Activated CD4-positive, alpha-beta T cell treated with anti-CD3 and anti-CD28 coated beads, Interleukin-2, Interleukin-4, amounts not matched to agents 100 ng/mL and 50 ng/mL, durations not matched to agents 16 hours and 8 hours (primary cell): ENCODE data around the gene RRAS2.
A peak's percentile ranks its signal among the peaks of the same experiment; 100 is the strongest.
"Not testable (repeated sequence)": the region's sequence is repeated elsewhere in the genome, so short reads cannot be mapped to it uniquely, and the experiment has no call there.

ENCODE experiments used
- DNase-seq: peaks from one replicate; pipeline ENCODE4 v3.0.0-alpha.2; 2020; ENCODE audit warnings: low spot score

The RRAS2 gene

GRCh38 chr11:14371249-14371648 lies 12.3 kb upstream of the RRAS2 start:
- DNase-seq, result no peak

GRCh38 chr11:14370496-14370895 lies 11.5 kb upstream of the RRAS2 start:
- DNase-seq, result no peak

- DNase-seq, result no peak
These were observed 10.6 kb upstream of the RRAS2 start for GRCh38 chr11:14369598-14369997.

- peak; percentile 22 for DNase-seq
These were observed 8.0 kb upstream of the RRAS2 start for GRCh38 chr11:14366936-14367335.

GRCh38 chr11:14364322-14364721 lies 5.3 kb upstream of the RRAS2 start:
- DNase-seq, result no peak

GRCh38 chr11:14362611-14363010 lies 3.6 kb upstream of the RRAS2 start:
- no peak for DNase-seq

- peak; percentile 26 for DNase-seq
These were observed 3.0 kb upstream of the RRAS2 start for GRCh38 chr11:14361951-14362350.

- DNase-seq, result no peak
These were observed 2.0 kb upstream of the RRAS2 start for GRCh38 chr11:14360976-14361375.

GRCh38 chr11:14359501-14360031 lies 583 bp upstream of the RRAS2 start:
- DNase-seq, result no peak

- DNase-seq, result peak; percentile 30
These were observed 878 bp downstream of the RRAS2 start for GRCh38 chr11:14357881-14358728.

GRCh38 chr11:14356342-14356741 lies 2.6 kb downstream of the RRAS2 start:
- no peak for DNase-seq

- DNase-seq, result not testable (repeated sequence)
These were observed 4.4 kb downstream of the RRAS2 start for GRCh38 chr11:14354604-14355003.

- DNase-seq, result no peak
These were observed 8.2 kb downstream of the RRAS2 start for GRCh38 chr11:14350716-14351238.

GRCh38 chr11:14350215-14350614 lies 8.8 kb downstream of the RRAS2 start:
- no peak for DNase-seq

GRCh38 chr11:14347991-14348390 lies 11.0 kb downstream of the RRAS2 start:
- no peak for DNase-seq

GRCh38 chr11:14347494-14347893 lies 11.5 kb downstream of the RRAS2 start:
- DNase-seq, result no peak

GRCh38 chr11:14346303-14346955 lies 12.6 kb downstream of the RRAS2 start:
- DNase-seq, result no peak

GRCh38 chr11:14345668-14346067 lies 13.3 kb downstream of the RRAS2 start:
- DNase-seq, result no peak

- DNase-seq, result not testable (repeated sequence)
These were observed 14.0 kb downstream of the RRAS2 start for GRCh38 chr11:14345016-14345415.

- no peak for DNase-seq
These were observed 16.1 kb downstream of the RRAS2 start for GRCh38 chr11:14342906-14343305.

GRCh38 chr11:14341968-14342367 lies 17.0 kb downstream of the RRAS2 start:
- DNase-seq, result no peak

GRCh38 chr11:14340721-14341120 lies 18.3 kb downstream of the RRAS2 start:
- no peak for DNase-seq

GRCh38 chr11:14339356-14339755 lies 19.6 kb downstream of the RRAS2 start:
- DNase-seq, result no peak
